SHP77 treated with DMSO at 0.1 percent for 48 hours (cell line): ENCODE results near the gene ATP2B3.
A peak's percentile ranks its signal among the peaks of the same experiment; 100 is the strongest.

ENCODE experiments used
- DNase-seq: peaks from one replicate; lab custom pipeline; 2025; lab: John Stamatoyannopoulos, UW

The ATP2B3 gene

DNA sequence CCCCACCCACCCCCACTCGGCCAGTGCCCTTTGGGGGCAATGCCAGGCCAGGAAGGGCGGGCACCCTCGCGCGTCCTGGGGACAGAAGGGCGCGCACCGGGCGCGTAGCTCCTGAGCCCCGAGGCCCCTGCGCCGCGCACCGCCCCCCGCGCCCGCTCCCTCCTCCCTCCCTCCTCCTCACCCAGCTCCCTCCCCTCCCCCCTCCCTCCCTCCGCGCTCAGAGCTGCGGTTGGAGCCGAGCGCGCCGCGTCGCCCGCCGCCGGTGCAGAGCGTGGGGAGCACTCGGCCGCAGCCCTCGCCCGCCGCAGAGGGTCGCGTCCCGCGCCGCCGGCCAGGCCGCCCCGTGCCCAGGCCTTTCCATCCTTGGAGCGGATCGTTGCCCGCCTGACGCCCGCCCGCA lies at the start of gene ATP2B3:
ATP2B3 (plus strand) TSS at position 220 of the 400 bp plus-strand sequence. CDS start 18,606 bp downstream, outside the sequence.
- DNase-seq, result no peak

DNA sequence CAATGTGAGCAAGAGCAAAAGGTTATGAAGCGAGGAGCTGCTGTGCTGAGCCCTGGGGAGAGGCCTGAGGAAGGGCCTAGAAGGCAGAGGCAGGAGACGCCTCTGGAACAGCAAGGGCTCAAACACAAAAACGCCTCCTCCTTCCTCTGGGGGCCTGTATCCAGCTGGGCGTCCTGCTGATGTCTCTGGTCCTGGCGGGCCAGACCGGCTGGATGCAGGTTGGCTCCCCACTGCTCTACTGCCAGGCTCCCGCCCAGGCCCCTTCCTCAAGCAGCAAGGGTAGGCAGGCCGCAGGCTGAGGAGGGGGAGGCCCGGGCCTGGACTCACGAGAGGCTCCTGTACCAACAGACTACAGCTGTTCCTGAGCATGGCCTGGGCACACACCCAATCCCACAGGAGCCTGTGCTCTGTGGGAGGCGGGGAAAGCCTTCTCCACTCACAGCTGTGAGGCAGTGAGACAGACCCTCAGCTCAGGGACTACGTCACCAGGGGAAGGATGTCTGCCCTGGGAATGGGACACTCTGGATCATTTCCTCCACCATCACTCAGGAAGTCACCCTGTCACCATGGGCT lies 49.3 kb upstream of the ATP2B3 start:
- no peak for DNase-seq

DNA sequence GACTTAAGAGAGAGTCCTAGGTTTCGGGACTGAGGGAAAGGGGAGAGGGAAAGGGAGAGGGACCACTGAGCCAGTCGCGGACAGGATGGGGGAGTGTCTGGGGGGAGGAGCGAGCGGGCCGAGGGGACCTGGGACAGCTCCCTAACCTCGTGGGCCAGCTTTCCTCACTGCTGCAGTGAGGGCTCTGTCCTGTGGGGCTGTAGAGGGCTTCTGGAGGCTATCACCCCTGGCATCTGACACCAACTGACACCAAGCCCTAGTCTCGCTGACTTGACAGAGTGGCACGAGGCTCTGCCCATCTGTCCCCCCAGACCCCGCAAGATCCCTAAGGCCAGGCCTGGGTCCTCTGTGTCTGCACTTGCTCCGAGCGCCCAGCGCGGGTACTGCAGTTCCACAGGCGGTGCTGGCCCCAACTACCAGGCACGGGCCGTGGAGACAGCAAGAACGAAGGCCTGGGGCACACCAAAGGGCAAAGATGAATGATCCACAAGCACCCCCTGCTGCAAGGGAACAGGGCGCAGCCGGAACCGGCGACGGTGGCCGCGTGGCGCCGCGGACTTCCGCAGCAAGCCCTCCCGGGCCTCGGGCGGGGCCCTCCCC lies 47.5 kb upstream of the ATP2B3 start:
- no peak for DNase-seq

DNA sequence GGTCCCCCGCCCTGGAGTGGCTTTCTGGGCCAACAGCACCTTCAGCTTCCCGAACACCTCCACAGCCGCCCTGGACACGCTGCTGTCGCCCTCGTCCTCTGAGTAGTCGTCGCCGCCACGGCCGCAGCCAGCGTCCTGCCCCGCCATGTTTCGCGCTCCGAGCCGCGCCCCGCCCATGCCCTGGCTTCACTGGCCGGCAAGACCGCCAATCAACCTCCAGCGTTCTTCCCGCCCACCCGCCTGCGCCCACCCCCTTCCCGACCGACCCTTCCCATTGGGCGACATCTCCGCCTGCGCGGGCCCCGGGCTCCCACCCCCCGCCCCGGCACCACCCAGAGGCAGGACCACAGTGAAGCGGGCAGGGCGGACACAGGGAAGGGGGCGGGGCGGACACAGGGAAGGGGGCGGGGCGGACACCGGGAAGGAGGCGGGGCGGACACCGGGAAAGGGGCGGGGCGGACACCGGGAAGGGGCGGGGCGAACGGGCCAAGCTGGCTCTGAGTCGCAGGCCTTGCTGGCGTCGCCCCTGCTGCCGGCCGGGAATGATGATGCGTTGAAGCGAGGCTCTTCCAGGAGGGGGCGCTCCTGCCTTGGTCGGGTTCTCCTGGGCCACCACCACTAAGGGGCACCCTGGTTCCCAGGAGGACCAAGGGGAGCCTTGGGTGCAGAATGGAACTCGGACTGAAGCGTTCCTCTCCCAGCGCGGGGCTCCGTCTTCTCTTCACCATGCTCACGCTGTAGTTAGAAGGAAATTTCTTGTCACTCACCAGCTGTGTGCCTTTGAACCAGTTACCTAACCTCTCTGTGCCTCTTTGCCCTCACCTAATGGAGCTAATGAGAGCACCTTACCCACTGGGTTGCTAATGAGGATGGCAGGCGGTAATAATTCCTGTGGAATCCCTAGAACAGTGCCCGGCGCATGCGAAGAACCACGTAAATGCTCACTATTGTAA lies 46.8 kb upstream of the ATP2B3 start, which contains the start of gene HAUS7:
HAUS7 (minus strand) TSS at position 166 of the 953 bp plus-strand sequence; CDS start at position 147, 19 bp downstream.
- peak; percentile 7 for DNase-seq

DNA sequence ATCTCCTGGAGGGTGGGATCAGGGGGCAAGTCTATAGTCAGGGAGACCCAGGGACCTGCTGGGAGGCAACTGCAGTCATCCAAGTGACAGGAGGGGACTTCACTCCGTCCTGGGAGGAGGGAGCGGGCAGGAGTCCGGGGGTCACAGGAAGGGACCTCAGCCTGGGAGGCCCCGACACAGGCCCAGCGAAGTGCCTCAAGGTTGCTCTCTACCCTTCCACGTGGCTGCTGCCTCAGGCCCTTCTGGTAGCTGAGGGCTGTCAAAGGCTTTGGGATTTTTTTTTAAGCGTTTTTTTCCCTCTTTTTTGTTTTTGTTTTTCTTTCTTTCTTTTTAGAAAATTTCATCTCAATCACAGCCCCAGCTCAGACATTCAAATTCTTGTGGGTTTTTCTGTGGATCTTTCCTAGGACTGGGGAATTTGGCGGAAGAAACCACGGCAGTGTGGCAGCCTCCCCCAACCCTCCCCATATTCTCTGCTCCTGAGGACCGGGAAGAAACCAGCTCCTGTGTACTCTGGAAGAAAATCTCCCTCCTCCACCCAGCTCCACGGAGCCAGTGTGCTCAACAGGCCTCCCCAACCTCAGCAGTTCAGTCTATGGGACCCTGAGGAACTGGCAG lies 45.7 kb upstream of the ATP2B3 start:
- no peak for DNase-seq

DNA sequence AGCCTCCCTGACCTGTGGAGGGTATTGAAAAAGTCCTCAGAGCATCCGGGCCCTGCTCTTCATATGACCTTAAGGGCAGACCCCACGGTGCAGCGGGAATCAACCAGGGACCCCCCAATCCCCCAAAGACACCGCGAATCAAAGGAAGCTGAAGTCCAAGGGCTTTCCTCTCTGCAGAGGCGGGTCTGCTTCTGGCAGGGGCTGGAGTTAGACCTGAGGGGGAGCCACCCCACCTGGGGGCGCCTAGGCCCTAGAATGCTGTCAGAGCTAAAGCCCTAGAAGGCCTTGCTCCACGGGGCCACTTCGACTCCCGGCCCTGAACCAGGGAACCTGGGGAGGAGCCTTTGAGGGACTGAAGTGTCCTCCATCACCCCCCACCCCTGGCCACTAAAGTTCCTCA lies 44.3 kb upstream of the ATP2B3 start:
- no peak for DNase-seq

DNA sequence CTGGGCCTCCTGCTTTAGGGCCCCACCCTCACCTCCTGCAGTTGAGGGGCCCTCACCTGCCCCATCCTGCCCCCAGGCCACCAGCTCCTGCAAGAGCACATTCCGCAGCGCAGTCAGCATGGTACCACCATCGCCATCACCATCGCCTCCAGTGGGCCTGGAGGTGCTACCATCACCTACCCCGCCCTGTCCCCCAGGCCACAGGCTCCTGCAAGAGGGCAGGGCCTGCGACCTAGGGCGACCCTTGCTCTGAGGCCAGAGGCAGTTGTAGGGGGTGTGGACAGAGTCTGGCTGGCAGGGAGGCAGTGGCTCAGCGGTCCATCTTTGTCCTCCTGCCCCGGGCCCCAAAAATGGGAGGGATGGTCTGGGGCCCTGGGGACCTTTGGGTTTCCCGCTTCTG lies 43.2 kb upstream of the ATP2B3 start:
- DNase-seq, result no peak

DNA sequence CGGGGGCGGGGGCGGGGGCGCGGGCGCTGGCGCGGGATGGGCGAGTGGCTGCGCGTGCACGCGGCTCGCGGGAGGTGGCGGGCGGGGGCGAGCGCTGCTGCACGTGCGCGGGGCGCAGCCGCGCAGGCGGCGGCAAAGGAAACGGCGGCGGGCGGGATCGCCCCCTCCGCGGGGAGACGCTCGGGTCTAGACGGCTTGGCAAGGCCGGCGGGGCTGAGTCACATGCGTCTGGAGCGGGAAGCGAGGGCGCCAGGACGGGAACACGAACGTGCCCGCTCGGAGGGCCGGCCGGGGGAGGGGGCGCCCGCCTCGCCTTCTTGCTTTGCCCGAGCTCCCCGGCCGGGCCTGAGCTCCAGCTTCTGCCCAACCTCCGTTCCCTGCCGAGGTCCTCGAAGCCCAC lies 42.7 kb upstream of the ATP2B3 start:
- DNase-seq, result no peak

DNA sequence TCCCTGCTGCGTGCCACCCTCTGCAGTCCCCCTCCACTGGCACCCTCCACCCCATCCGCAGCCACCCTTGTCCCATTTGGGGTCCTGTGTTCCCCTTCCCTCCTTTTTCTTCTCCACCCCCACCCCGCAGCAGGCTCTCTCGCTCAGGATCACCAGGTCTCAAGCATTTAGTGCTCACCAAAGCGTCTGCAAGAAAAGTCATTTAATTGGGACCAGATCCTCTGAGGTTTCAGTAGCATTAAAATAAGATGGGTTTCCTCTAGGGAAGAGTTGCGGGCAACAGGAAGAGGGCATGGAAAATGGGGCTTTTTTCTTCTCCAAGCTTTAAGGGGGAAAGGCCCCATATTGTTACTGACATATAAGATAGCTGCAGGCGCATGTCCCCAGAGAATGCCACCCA lies 42.2 kb upstream of the ATP2B3 start:
- DNase-seq, result no peak

DNA sequence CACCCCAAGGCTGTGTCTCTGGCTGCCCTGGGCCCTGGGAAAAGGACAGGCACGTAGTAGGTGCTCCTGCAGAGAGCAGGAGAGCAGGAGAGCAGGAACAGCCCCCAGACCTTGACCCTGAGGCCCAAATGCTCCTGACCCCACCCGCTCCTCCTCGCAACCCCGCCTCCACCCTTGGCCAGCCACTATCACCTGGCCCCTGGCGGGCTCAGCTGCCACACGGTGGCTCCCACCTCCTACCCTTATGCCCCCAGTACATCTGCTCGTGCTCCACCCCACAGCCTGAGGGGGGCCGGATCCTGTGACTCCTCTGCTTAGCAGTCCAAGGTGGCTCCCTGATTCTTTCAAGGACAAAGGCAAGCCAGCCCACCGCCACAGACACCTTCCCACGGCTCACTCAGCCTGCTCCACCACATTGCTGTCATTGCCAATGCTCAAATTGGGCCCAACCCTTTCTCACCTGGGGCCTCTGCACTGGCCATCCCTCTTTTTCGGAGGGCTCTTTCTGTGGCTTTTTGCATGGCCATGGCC lies 41.6 kb upstream of the ATP2B3 start:
- DNase-seq, result no peak

DNA sequence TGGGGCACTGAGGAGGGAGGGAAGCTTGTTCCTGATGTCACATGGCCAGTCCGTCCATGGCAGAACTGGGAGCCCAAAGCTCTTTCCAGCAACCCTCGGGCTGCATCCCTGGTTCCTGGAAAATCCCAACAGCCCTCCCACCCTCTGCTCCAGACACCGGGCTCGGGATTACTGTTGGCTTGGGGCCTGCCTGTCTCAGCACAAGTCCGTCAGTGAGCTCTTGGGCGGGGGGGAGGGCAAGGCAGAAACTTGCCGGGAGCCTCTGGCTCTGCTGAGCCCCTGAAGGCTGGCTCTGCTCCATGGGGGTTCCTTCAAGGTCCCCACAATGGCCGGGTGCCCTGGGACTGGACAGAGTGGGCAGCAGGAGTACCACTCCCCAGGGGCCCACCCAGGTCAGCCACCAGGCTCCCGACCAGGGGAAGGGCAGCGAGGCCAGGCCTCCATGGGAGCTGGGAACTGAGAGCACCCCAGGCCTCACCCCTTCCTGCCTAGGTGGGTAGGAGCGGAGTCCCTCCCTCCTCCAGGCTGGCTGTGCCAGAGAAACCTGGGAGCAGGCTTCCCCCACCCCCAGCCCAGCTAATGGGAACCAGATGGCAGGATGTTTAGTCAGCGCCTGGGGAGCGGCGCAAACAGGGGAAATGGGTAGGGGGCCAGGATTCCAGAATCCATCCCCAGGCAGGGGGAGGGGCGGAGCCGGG lies 40.6 kb upstream of the ATP2B3 start:
- DNase-seq, result no peak

DNA sequence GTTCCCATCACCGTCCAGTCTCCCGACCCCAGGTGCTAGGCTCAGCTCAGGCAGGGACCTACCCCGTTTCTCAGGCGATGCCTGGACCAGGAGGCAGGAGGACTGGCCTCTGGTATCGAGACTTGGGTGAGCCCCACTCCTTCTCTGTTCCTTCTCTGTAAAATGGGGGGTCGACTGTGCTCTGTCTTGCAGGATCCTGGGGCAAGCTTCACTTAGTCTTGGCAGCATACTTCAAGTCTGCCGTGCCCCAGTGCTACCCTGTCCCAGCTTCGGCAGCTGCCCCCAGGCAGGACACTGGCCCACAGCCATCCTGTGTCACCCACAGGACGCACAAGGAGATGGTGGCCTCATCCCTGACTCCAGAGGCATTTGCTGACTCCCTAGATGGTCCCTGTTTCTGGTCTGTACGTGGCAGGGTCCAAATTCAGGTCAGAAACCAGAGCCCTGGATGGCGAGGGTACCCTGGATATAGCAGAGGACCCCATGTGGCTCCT lies 40.0 kb upstream of the ATP2B3 start:
- no peak for DNase-seq

DNA sequence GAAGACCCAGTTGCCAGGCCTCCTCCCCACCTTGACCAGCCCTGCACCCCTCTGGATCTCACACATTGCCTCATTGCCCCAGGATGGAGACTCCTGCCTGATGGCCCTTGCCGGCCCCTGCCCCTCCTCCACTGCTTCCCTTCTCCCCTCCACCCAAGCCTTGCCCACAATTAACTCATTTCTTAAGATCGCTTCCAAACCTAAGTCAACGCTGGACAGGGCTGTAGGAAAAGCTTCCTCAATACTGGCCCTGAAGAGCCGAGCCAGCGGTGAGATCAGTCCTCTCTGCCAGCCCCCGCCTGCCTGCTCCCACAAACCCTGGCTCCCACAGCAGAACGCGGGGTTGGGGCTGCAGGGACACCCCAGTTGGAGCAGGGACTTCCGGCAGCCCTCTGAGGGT lies 39.5 kb upstream of the ATP2B3 start:
- no peak for DNase-seq

DNA sequence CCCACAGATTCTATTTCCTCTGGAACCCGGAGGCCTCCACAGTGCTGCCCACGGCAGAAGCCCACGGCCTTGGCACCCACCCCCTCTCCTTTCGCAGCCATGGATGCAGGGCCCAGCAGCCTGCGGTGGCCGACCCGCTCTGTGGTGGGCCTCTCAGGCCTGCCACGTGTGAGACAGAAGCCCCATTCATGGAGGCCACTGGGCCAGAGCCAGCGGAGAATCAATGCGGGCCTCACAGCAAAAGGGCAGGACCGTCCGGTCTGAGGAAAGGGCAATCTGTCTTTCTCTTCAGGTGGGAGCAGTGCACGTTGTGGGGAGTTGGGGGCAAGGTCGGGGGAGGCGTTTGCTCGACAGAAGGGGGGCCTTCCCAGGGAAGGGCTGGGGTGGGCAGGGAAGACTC lies 38.7 kb upstream of the ATP2B3 start:
- DNase-seq, result no peak

DNA sequence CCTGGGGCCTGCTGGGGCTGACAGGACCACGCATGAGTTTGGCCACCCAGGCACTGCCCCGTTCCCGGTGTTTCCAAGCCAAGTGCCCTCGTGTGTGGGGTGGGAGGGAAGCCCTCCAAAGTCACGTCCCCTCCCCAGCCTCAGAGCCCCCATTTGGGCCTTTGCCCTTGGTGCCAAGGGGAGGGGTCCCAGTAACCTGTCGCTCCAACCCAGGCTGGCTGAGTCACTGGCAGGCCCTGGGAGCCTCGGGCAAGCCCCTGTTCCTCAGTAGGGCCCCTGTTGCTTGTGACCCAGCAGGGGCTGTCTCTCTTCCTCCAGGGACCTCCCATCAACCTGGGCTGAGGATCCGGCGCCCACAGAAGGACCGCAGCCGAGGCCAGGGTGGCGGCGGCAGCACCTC lies 36.4 kb upstream of the ATP2B3 start:
- DNase-seq, result no peak

DNA sequence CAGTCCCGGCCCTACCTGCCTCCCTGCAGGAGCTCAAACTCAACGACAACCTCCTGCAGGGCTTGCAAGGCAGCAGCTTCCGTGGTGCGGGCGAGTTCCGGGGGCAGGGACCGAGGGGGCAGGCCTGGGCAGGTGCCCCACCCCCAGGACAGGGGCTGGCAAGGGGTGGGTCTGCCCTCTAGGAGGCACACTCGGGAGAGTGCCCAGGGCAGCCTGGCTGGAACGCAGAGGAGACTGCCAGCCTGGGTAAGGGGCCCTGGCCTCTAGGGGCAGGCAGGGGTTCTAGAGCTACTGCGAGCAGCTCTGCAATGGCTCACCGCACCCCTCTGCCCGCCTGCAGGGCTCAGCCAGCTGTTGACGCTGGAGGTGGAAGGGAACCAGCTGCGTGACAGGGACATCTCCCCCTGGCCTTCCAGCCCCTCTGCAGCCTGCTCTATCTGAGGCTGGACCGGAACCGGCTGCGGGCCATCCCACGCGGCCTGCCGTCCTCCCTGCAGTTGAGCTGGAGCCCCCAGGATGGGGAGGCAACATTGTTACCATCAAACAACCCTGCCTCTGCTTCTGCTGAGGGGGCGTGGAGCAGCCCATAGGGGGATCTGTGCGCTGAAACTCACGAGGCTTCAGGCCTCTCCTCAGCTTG lies 34.9 kb upstream of the ATP2B3 start:
- DNase-seq, result no peak

DNA sequence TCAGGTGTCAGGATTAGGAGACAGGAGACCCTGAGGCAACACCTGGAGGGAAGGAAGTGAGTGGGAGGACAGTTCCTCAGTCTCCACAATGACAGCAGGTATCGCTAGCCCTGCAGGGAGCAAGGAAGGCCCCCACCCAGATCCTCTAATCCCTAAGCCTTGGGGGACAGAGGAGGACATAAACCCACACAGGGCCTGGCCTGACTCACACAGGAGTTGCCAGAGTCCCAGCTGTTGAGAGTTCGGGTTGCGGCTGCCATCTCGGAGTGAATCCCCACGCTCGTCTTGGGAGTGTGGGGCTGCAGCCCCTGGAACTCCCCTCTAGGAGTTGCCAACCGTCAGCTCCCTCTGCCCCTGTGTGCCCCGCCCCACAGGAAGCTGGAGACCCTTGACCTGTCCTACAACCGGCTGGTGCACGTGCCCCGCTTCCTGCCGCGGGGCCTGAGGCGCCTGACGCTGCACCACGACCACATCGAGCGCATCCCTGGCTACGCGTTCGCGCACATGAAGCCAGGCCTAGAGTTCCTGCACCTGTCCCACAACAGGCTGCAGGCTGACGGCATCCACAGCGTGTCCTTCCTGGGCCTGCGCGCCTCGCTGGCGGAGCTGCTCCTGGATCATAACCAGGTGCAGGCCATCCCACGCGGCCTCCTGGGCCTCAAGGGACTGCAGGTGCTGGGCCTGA lies 31.9 kb upstream of the ATP2B3 start:
- DNase-seq, result no peak

DNA sequence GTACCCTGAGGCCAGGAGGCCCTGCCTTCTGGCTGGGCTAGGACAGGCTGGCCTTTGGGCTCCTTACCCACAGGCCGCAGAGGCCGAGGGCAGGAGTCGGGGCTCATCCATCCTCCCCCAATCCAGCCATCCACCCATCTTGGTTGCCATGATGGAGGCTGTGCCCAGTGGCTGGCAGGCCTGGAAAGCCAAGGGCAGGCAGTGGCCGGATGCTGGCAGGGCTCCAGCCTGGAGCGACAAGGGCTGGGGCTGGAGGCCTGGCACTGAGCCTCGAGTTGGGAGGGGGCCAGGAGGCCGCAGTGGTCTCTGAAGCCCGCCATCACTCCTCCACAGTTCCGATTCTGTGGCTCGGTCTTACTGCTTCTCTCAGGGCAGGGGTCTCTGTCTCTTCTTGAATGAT lies 31.3 kb upstream of the ATP2B3 start:
- no peak for DNase-seq

DNA sequence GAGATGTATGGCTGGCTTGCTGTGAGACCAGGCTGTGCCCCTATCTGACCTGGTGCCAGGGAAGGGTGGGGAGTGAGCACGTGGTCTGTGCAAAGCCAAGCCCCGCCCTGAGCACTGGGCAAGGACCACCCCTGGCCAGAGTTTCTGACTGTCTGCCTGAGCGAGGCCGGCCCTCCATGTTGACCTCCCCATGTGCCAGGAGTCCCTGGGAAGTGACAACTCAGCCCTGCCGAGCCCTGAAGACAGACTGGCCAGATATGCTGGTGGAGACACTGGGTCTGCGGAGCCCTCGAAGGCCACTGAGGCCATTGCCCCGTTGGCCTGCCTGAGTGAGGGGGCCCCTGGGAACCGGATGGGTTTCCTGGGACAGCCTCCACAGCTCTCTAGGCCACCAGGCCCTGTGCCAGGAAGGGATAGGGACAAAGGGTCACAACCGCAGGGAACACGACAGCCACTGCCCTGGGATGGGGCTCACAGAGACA lies 29.8 kb upstream of the ATP2B3 start:
- DNase-seq, result no peak

DNA sequence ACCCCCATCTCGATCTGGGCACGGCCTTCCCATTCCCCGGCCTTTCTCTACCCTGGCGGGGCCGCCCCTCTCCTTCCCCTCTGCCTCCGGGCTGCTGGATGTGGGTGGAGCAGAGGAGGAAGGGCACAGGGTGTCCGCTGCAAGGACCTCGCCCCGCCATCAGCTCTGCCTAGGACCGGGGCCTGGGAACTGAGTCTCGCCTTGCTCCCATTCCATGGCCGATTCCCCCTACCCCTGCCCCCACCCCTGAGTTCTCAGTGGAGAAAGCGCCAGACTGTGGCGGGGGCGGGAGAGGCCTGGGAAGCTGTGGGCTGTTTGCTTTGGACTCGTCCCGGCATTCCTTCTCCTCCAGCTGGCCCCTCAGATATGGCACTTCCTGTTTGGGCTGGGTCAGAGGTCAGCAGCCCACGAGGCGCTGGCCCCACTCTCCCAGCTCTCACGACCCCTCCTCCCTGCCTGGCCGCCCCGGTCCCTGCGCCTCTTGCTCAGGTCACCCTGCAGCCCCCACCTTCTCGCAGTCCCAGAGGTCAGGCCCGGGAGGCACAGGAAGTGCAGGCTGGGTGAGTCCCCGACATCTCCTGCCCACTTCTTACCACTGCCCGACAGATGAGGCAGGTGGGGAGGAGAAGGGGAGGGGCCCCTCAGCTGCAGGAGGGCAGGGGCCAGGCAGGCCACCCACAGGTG lies 29.1 kb upstream of the ATP2B3 start:
- no peak for DNase-seq
